Left lung (tissue), 10 donors: ENCODE results near the gene MPC2. TPM values are rescaled to one million over a fixed set of nuclear protein-coding genes. Genes with fewer than 3 reads are reported as not detected.

Experiments
- ATAC-seq: fragments of 200-7000 bp; cut with Tn5 transposase; one replicate; pipeline ENCODE4 v1.9.1; 2020; ENCODE audit warnings: moderate library complexity
- DNase-seq, 4 donors: peaks; one replicate each; pipeline ENCODE4 v3.0.0-alpha.2; 2013 to 2020
- H3K27ac ChIP-seq, 2 donors: fragments of 200-600 bp; sonication (generic) in 1 of 2; one replicate each; pipeline versions ENCODE4 v1.5.0 to v1.8.0; 2020 to 2021
- H3K27me3 ChIP-seq, 2 donors: fragments of 200-600 bp; sonication (generic) in 1 of 2; one replicate each; pipeline versions ENCODE4 v1.5.0 to v1.8.0; 2020 to 2021
- H3K36me3 ChIP-seq, 2 donors: fragments of 200-600 bp; sonication (generic) in 1 of 2; one replicate each; pipeline versions ENCODE4 v1.5.0 to v1.8.0; 2020 to 2021
- H3K4me1 ChIP-seq, 2 donors: fragments of 200-600 bp; one replicate each; pipeline ENCODE4 v1.8.0; 2021
- H3K4me3 ChIP-seq, 2 donors: fragments of 200-600 bp; sonication (generic) in 1 of 2; one replicate each; pipeline versions ENCODE4 v1.5.0 to v1.8.0; 2020 to 2021; ENCODE audit warnings: mild to moderate bottlenecking in 1 of 2
- H3K9me3 ChIP-seq, 2 donors: fragments of 200-600 bp; sonication (generic) in 1 of 2; one replicate each; pipeline versions ENCODE4 v1.5.0 to v1.8.0; 2020 to 2021
- intact Hi-C, 2 donors: fragments of 100-400 bp; cut with DNase I; formaldehyde crosslinking; loops; one replicate each; pipeline versions ENCODE4 v1.11.2 to v1.14.2; 2022
- polyA plus RNA-seq, 6 donors: library from polyadenylated mRNA; unstranded; fragments of 120-200 nt; gene quantifications; one replicate each; pipeline ENCODE4 v1.2.1, GENCODE V29; 2013; ENCODE audit not compliant: insufficient read length in 6 of 6
- total RNA-seq, 2 donors: library from RNA; stranded (reverse); fragmentation: NEBNext Ultra II Directional; extraction: Animal tissue kit (Norgen Biotek cat#: 25700); gene quantifications; one replicate each; pipeline ENCODE4 v1.2.1, GENCODE V29; 2021
- TF ChIP-seq, protein P1 (sequence below), 2 donors: fragments of 200-600 bp; sonication (generic) in 1 of 2; IDR thresholded peaks; one replicate each; pipeline versions ENCODE4 v1.5.0 to v1.8.0; 2021; ENCODE audit warnings: antibody characterized with exemption in 2 of 2
- donor health status: DM: no; HTN: yes; CAD: no.
- donor health status: DM: no; HTN: no; CAD: no.

MPC2 gene
- total and polyA plus RNA-seq, 8 donors, result 44.0 to 59.2 (median 47.5) TPM

DNA sequence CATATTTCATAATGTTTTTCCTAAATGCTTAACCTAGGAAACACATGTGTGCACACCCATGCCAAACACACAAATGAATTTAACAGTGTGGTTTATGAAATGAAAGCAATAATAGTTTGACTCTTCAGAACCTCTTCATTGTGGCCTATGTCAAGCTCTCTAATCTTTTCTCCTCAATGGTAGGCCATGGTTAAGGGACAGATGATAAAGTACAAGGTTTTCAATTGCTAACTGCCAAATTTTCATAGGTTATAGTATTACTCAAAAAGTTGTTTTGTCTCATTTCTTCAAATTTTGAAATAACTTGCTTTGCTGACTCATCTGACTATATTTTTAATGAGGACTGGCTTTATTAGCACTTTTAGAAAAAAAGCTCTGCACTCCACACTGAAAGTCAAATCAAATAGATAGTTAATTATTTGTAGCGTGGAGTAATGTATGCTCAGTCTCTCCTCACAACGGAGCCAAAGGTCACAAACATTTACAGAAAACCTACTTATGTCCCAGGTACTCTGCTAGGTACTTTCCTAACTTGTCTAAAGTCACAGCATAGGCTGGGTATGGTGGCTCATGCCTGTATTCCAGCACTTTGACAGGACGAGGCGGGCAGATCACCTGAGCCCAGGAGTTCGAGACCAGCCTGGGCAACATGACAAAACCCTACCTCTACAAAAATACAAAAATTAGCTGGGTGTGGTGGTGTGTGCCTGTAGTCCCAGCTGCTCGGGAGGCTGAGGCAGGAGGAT is 19.9 kb downstream of the MPC2 start:
- TF ChIP-seq, protein P1, sequence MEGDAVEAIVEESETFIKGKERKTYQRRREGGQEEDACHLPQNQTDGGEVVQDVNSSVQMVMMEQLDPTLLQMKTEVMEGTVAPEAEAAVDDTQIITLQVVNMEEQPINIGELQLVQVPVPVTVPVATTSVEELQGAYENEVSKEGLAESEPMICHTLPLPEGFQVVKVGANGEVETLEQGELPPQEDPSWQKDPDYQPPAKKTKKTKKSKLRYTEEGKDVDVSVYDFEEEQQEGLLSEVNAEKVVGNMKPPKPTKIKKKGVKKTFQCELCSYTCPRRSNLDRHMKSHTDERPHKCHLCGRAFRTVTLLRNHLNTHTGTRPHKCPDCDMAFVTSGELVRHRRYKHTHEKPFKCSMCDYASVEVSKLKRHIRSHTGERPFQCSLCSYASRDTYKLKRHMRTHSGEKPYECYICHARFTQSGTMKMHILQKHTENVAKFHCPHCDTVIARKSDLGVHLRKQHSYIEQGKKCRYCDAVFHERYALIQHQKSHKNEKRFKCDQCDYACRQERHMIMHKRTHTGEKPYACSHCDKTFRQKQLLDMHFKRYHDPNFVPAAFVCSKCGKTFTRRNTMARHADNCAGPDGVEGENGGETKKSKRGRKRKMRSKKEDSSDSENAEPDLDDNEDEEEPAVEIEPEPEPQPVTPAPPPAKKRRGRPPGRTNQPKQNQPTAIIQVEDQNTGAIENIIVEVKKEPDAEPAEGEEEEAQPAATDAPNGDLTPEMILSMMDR (IDR thresholded peaks at IDR 0.05), result no peak
- Histone ChIP-seq H3K4me1 (no peaks in the 10 kb centered on the region), H3K27me3 (no peaks in the 10 kb centered on the region), H3K9me3 (no peaks in the 10 kb centered on the region), H3K27ac (no peak overlapping the region), H3K36me3 (peaks cover 0 to 34% of the 10 kb centered on the region in 2 donors), H3K4me3 (no peak overlapping the region)
- ATAC-seq (peak; percentile 41), DNase-seq (no peak)
- intact Hi-C loops, result no loop called here

DNA sequence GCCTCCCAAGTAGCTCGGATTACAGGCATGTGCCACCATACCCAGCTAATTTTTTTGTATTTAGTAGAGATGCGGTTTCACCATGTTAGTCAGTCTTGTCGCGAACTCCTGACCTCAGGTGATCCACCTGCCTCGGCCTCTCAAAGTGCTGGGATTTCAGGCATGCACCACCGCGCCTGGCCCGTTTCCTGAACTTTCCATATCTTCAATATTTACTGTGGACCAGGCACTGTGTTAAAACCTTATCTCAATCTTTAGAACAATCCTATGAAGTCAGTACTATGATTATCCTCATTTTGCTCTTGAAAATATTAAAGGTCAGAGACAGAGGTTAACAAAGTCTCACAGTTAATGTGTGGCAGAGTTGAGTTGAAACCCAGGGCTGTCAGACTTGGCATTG is 21.3 kb downstream of the MPC2 start:
- DNase-seq (no peak), ATAC-seq (no peak)
- Histone ChIP-seq H3K27ac (no peak overlapping the region), H3K4me3 (no peak overlapping the region), H3K4me1 (peaks cover 0 to 5% of the 10 kb centered on the region in 2 donors), H3K9me3 (no peaks in the 10 kb centered on the region), H3K36me3 (peaks cover 0 to 34% of the 10 kb centered on the region in 2 donors), H3K27me3 (no peaks in the 10 kb centered on the region)
- TF ChIP-seq, protein P1 (IDR thresholded peaks at IDR 0.05), result no peak
- intact Hi-C loops, result no loop called here

DNA sequence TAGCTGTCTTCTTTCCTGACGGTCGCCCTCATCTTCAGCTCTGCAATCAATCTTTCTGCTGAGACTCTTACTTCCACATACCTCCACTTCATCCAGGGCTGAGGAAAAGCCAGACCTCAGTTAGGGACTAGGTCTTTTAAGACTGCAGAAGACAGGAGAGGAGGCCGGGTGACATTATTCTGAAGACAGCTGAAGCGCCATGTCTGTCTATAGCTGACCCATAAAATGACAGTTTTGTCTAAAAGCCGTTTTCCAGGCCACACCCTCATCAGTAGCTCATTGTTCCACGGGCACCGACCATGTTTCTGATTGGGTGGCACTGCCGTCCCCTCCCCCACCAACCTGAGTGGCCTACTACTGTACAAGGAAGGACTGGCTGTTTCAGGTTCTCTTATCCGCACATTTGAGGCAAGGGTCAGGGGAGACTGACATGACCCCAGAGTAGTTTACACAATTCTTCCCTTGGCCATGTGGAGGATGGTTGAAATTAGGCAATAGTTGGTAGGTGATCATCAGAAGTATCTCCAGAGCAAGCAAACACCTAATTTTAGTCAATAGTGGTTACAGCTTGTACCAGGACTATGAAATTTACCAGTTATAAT is 22.9 kb downstream of the MPC2 start, which contains the start of gene ADCY10:
TSS of gene ADCY10 (minus strand) at position 240 of the 602 bp plus-strand sequence. CDS start 8,994 bp downstream, outside the sequence.
- DNase-seq, result no peak
- no peak for ATAC-seq
- Histone ChIP-seq H3K4me3 (no peak within 1 kb of the TSS), H3K4me1 (peaks cover 0 to 5% of the 10 kb centered on the region in 2 donors), H3K36me3 (peaks cover 0 to 34% of the 10 kb centered on the region in 2 donors), H3K27me3 (no peaks in the 10 kb centered on the region), H3K27ac (no peak within 1 kb of the TSS), H3K9me3 (peaks cover 0 to 5% of the 10 kb centered on the region in 2 donors)
- intact Hi-C loops, result no loop called here
- TF ChIP-seq, protein P1 (IDR thresholded peaks at IDR 0.05), result no peak

DNA sequence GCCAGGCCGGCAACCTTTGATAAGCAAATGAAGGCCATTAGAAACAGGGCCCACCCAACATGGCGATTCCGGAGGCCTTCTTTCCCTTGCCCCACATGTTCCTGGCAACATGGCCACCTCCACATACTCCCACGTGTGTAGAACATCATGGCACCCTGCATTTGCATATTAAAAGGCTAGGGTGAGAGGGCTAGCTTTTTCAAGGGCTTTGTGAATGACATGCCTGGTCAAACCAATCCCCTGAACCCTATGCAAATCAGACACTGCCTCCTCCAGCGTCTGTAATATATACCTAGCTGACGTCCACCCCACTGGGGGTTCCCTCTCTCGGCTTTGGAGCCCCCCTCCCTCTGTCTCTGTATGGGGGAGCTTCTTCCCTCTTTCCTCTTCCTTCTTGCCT is 24.6 kb downstream of the MPC2 start:
- intact Hi-C loops, result no loop called here
- TF ChIP-seq, protein P1 (IDR thresholded peaks at IDR 0.05), result no peak
- no peak overlapping the region for H3K27ac ChIP-seq
- H3K9me3 ChIP-seq, result peaks cover 0 to 5% of the 10 kb centered on the region in 2 donors
- H3K36me3 ChIP-seq, result peaks cover 0 to 23% of the 10 kb centered on the region in 2 donors
- H3K27me3 ChIP-seq, result no peaks in the 10 kb centered on the region
- ATAC-seq (no peak), DNase-seq (no peak)
- H3K4me3 ChIP-seq, result no peak overlapping the region
- peaks cover 0 to 5% of the 10 kb centered on the region in 2 donors for H3K4me1 ChIP-seq

DNA sequence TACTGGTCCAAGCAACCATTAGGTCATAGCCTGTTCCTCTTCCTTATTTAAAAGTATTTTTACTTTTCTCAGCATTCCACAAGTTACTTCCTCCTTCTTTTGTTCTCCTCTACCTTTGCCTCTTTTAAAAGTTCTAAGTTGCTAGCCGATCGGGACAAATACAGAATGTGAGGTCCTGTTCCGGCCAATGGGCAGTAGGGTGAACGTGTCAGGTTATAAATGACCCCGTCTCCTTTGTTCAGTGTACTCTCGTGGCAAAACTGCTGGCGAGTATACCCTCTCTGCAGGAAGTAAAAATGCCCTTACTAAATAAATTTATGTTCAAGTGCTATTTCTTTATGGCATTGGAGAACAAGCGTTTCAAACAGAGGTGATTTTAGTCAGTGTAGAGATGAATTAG is 25.5 kb downstream of the MPC2 start:
- Histone ChIP-seq H3K9me3 (peaks cover 0 to 5% of the 10 kb centered on the region in 2 donors), H3K27me3 (no peaks in the 10 kb centered on the region), H3K27ac (peak overlapping the region in 1 of 2 donors; percentile 28), H3K4me1 (peaks cover 0 to 5% of the 10 kb centered on the region in 2 donors), H3K36me3 (peaks cover 0 to 14% of the 10 kb centered on the region in 2 donors), H3K4me3 (no peak overlapping the region)
- TF ChIP-seq, protein P1 (IDR thresholded peaks at IDR 0.05), result no peak
- no peak for ATAC-seq
- intact Hi-C loops, result no loop called here
- DNase-seq, result no peak
